NCI-H510A (cell line): ENCODE results near the gene KBTBD6.
"Not testable (repeated sequence)": the region's sequence is repeated elsewhere in the genome, so short reads cannot be mapped to it uniquely, and the experiment has no call there.

Source experiments
- DNase-seq: peaks from one replicate; lab custom pipeline; 2025; lab: John Stamatoyannopoulos, UW

The KBTBD6 gene

GRCh38 chr13:41136396-41137031 lies 3.9 kb upstream of the KBTBD6 start:
- DNase-seq = no peak

DNA sequence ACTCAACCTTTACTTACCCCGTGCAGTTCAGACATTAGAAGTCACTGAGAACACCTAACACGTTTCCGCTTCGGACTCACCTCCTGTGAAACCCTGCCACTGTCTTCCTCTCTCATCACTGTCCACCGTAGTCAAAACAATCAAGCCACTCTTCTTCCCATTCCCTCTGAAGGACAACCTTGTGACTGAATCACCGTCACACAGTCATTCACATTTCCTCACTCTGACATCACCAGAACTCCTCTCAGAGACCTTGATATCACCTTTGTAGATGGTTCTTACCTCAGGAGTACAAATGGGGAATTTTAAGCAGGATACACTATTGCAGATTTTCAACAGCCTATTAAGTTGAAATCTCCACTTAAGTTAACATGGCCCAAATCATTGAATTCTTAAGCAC lies 1.3 kb upstream of the KBTBD6 start:
- DNase-seq = no peak

- DNase-seq = not testable (repeated sequence)
Measured at GRCh38 chr13:41131660-41132511, 716 bp downstream of the KBTBD6 start.

DNA sequence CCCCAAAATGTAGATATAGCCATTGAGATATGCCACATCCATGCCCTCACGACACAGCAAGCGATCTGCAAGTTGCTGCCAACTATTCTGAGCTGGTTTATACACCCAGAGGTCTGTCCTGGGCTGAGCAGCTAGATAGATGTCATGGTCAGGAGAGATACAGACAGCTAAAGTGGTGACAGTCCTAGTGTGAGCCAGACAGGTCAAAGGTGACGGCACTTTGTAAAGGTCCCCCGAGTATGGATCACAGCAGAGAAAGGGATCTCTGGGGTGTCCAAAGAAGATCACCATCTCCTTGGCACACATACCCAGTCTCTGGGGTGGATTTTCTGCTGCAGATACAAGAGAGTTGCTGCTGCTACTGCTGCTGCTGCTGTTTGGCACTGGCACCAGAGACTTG lies 1.4 kb downstream of the KBTBD6 start:
- DNase-seq = not testable (repeated sequence)

DNA sequence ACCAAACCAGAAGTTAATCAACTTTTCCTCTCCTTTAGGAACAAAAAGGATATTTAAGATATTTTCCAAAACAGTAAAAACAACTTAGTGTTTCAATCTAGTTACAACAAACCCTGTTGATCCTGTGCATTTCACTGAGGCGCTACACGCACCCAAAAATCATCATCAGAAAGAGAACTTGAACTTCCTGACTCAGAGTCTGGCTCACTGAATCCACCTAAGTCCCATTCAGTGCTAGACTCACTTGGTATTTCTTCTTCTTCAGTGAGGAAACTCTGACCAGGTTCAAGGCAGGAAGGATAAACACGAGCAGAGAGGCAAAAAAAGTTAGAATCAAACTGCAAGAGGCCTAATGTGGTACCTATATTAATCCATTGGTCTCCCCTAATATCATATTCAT lies 2.2 kb downstream of the KBTBD6 start:
- no peak for DNase-seq

- no peak for DNase-seq
Measured at GRCh38 chr13:41127701-41128100, 4.9 kb downstream of the KBTBD6 start.

GRCh38 chr13:41122838-41123237 lies 9.8 kb downstream of the KBTBD6 start:
- DNase-seq = no peak

GRCh38 chr13:41117869-41118268 lies 14.7 kb downstream of the KBTBD6 start:
- no peak for DNase-seq

DNA sequence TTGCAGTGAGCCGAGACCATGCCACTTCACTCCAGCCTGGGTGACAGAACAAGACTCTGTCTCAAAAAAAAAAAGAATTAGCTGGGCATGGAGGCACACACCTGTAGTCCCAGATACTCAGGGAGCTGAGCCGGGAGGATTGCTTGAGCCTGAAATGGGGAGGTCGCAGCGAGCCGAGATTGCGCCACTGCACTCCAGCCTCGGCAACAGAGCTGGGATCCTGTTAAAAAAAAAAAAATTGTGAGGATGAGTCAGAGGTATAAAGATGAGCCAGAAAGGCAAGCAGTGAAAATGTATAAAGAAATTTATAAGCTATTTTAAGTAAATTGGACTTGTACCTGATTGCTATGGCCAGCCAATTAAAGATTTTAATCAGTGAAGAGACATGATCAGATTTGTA lies 21.1 kb downstream of the KBTBD6 start:
- DNase-seq = no peak

GRCh38 chr13:41107584-41108014 lies 25.0 kb downstream of the KBTBD6 start:
- no peak for DNase-seq

DNA sequence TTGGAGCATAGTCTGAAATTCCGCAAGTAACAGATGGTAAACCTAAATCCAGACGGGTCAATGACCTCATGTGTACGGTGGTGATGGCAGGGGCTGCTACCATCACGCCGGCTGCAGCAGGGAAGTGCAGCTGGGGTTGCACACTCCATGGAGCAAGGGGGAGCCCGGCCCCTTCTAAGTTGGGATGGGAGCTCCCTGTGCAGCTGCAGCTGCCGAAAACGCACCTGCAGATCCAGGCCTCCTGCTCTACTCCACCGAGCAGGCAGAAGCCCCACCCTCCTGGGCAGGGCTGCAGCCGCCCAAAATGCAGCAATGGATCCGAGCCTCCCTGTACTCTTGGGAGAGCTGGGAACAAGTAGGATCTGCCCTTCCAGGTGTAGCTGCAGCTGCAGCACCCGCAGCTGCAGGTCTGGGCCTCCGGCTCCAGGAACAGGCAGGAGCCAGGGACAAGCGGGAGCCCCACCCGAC lies 25.5 kb downstream of the KBTBD6 start:
- DNase-seq = no peak

DNA sequence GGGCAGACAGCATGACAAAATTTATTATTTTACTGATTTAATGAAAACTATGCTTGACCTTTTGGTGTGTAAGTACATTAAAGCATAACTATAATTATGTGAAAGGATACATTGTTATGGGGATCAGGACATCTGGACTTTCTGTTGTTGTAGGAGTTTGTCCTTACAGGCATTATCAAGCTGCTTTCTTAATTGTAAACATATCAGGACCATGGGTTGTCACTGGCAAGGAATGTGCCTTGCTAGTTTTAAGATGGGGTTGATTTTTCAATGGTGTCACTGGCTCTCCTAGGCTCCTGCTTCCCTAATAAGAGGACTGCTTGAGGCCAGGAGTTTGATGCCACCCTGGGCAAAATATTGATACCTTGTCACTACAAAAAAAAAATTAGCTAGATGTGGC lies 32.6 kb downstream of the KBTBD6 start:
- no peak for DNase-seq

DNA sequence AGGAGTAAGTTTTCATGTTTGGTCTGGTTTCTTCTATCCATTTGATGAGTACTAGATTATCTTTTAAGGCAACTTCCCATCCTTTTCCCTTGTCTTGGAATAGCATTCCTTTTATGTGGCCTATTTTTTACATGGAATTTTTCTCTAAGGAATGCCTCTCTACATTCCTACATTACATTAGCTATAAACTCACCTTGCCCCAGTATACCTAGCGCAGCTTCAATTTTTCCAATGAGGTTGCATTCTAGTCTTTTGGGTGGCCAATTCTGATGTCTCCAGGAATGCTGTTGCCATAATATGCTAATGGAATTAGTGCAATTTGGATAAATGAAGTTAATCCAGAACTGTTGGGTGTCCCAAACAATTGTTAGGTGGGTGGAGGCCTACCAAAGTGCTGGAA lies 33.8 kb downstream of the KBTBD6 start:
- DNase-seq = no peak

- DNase-seq = not testable (repeated sequence)
Measured at GRCh38 chr13:41095681-41096080, 36.9 kb downstream of the KBTBD6 start.

DNA sequence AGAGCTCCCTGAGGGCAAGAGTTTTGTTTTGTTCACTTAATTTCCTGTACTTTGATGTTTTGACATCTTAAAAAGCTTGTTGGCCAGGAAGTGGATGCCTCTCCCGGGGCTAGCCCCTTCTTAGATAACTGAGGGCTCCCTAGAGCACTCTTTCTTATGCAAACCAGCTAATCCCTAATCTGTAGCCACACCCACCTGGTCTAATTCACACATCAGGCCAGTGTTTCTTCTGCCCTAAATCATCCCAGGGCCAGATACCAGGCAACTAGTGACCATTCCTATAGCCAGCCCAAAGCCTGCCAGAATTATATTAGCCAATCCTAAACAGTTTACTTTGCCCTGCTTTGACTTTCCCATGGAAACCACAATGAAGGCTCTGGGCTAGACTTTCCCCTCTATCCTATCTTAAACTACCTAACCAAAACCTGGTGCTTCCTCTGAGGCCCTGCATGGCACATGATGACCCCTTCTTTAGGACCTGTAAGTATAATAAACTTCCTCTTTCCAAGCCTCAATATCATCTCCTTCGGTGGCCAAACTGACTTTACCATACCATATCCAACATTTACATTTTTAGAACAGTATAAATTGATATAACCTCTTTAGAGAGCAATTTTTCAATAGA lies 46.5 kb downstream of the KBTBD6 start:
- DNase-seq = no peak

DNA sequence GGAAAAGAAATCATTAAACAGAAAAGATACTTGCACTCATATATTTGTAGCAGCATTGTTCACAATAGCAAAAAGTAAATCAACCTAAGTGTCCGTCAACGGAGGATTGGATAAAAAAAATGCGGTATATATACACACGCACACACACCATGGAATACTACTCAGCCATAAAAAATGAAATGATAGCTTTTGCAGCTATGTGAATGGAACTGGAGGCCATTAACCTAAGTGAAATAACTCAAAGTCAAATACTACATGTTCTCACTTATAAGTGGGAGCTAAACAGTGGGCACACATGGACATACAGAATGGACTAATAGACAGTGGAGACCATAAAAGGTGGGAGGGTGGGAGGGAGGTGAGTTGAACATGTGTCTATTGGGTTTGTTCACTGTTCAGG lies 52.9 kb downstream of the KBTBD6 start:
- no peak for DNase-seq
